IMR-90 (cell line): Measurements from ENCODE around the gene CAMTA1. TPM values are rescaled to one million over a fixed set of nuclear protein-coding genes. Genes with fewer than 3 reads are reported as not detected.
A peak's percentile ranks its signal among the peaks of the same experiment; 100 is the strongest.

Source experiments
- ATAC-seq: fragments of 200-7000 bp; cut with Tn5 transposase; 2 replicates; pipeline ENCODE4 v1.9.1; 2020; ENCODE audit warnings: low read depth, mild to moderate bottlenecking, moderate library complexity
- BruUV-seq: library from RNA; stranded (reverse); fragments of 400-500 nt; replicated peaks from 2 replicates; lab custom pipeline; 2021; lab: Mats Ljungman, UMichigan
- CTCF ChIA-PET: fragments of 300-600 bp; formaldehyde crosslinking; extraction: SDS; loops from one replicate; lab custom pipeline; 2021; ENCODE audit warnings: antibody characterized with exemption; lab: Yijun Ruan, JAX
- POLR2A ChIA-PET: fragments of 300-600 bp; sonication (Branson Sonifier 250); formaldehyde crosslinking; loops from one replicate; lab custom pipeline; 2022; ENCODE audit warnings: antibody characterized with exemption; ENCODE audit not compliant: unreplicated experiment; lab: Charles Lee
- DNase-seq: peaks from one replicate; pipeline ENCODE4 v3.0.0; 2013
- H2AFZ ChIP-seq: replicated peaks from 2 replicates; pipeline ENCODE3; 2013; ENCODE audit warnings: low read length, mild to moderate bottlenecking; ENCODE audit not compliant: poor library complexity
- H2AK5ac ChIP-seq: 2 replicates; pipeline ENCODE4 v1.6.1; 2013; ENCODE audit warnings: low read depth, low read length, inconsistent platforms
- H2AK9ac ChIP-seq: replicated peaks from 2 replicates; pipeline ENCODE3; 2013; ENCODE audit warnings: mild to moderate bottlenecking, low read depth, low read length, moderate library complexity; ENCODE audit not compliant: poor library complexity
- H2BK120ac ChIP-seq: 2 replicates; pipeline ENCODE4 v1.6.1; 2013; ENCODE audit warnings: low read depth, low read length, inconsistent platforms
- H2BK15ac ChIP-seq: 3 replicates; pipeline ENCODE4 v1.6.1; 2013; ENCODE audit warnings: low read depth, low read length, inconsistent platforms
- H2BK20ac ChIP-seq: 2 replicates; pipeline ENCODE4 v1.6.1; 2013; ENCODE audit warnings: low read depth, mild to moderate bottlenecking, inconsistent platforms, low read length, moderate library complexity
- H2BK5ac ChIP-seq: 2 replicates; pipeline ENCODE4 v1.6.1; 2013; ENCODE audit warnings: mild to moderate bottlenecking, low read depth, low read length, inconsistent platforms; ENCODE audit not compliant: poor library complexity, severe bottlenecking
- H3K14ac ChIP-seq: replicated peaks from 2 replicates; pipeline ENCODE4 v1.6.1; 2013; ENCODE audit warnings: low read depth, low read length, inconsistent platforms
- H3K18ac ChIP-seq: 2 replicates; pipeline ENCODE4 v1.6.1; 2013; ENCODE audit warnings: low read depth, low read length, control low read depth
- H3K23ac ChIP-seq: 2 replicates; pipeline ENCODE4 v1.6.1; 2013; ENCODE audit warnings: low read depth, low read length, inconsistent platforms
- H3K27ac ChIP-seq: 2 replicates; pipeline ENCODE4 v1.5.1; 2013; ENCODE audit warnings: mild to moderate bottlenecking, control low read depth, low read length; ENCODE audit not compliant: insufficient read depth
- H3K27me3 ChIP-seq: 2 replicates; pipeline ENCODE4 v1.6.1; 2013; ENCODE audit warnings: low read length; ENCODE audit not compliant: control insufficient read depth, insufficient read depth
- H3K36me3 ChIP-seq: 2 replicates; pipeline ENCODE4 v1.6.1; 2013; ENCODE audit warnings: low read length, mixed read lengths; ENCODE audit not compliant: control insufficient read depth, insufficient read depth
- H3K4ac ChIP-seq: 2 replicates; pipeline ENCODE4 v1.6.1; 2013; ENCODE audit warnings: low read depth, low read length, inconsistent platforms
- H3K4me1 ChIP-seq: 2 replicates; pipeline ENCODE4 v1.6.1; 2013; ENCODE audit warnings: low read length, mixed read lengths; ENCODE audit not compliant: control insufficient read depth, insufficient read depth
- H3K4me2 ChIP-seq: 2 replicates; pipeline ENCODE4 v1.6.1; 2013; ENCODE audit warnings: low read depth, mild to moderate bottlenecking, control low read depth, low read length, moderate library complexity
- H3K4me3 ChIP-seq: 2 replicates; pipeline ENCODE4 v1.5.1; 2013; ENCODE audit warnings: low read depth, mild to moderate bottlenecking, control low read depth, low read length, moderate library complexity; ENCODE audit not compliant: insufficient read depth
- H3K56ac ChIP-seq: 2 replicates; pipeline ENCODE4 v1.6.1; 2013; ENCODE audit warnings: low read length, inconsistent platforms; ENCODE audit not compliant: insufficient read depth; ENCODE audit errors: extremely low read depth
- H3K79me1 ChIP-seq, 2 experiments: 2 replicates each; pipeline ENCODE4 v1.6.1; 2013; ENCODE audit warnings: low read length in 2 of 2, inconsistent platforms in 1 of 2, low read depth in 1 of 2
- H3K9ac ChIP-seq: 2 replicates; pipeline ENCODE4 v1.6.1; 2013; ENCODE audit warnings: low read depth, low read length, control low read depth
- H3K9me1 ChIP-seq: 2 replicates; pipeline ENCODE4 v1.6.1; 2013; ENCODE audit warnings: low read length, inconsistent platforms; ENCODE audit not compliant: insufficient read depth
- H3K9me3 ChIP-seq: 2 replicates; pipeline ENCODE4 v1.6.1; 2013; ENCODE audit warnings: low read length; ENCODE audit not compliant: control insufficient read depth, insufficient read depth
- H4K20me1 ChIP-seq: 2 replicates; pipeline ENCODE4 v1.6.1; 2013; ENCODE audit warnings: low read length, inconsistent platforms; ENCODE audit not compliant: insufficient read depth
- H4K5ac ChIP-seq: 2 replicates; pipeline ENCODE4 v1.6.1; 2013; ENCODE audit warnings: mild to moderate bottlenecking, low read depth, low read length, control low read depth
- H4K8ac ChIP-seq, 2 experiments: 2 replicates each; pipeline ENCODE4 v1.6.1; 2013; ENCODE audit warnings: low read depth in 2 of 2, low read length in 2 of 2, control low read depth in 1 of 2, inconsistent platforms in 1 of 2
- H4K91ac ChIP-seq: 2 replicates; pipeline ENCODE4 v1.6.1; 2013; ENCODE audit warnings: low read depth, low read length, inconsistent platforms; ENCODE audit not compliant: insufficient read depth
- BHLHE40 ChIP-seq: fragments of 150-350 bp; IDR thresholded peaks from 2 replicates; pipeline ENCODE4 v1.6.1; 2016; ENCODE audit warnings: mild to moderate bottlenecking, low read depth, low read length
- CEBPB ChIP-seq: IDR thresholded peaks from 2 replicates; pipeline ENCODE4 v1.6.1; 2012; ENCODE audit warnings: low read depth, low read length, improper control_type of control experiment
- CTCF ChIP-seq: conservative IDR thresholded peaks from 2 replicates; pipeline ENCODE4 v1.5.1; 2012; ENCODE audit warnings: mild to moderate bottlenecking, low read depth, low read length, improper control_type of control experiment
- ELK1 ChIP-seq: fragments of 150-350 bp; IDR thresholded peaks from 2 replicates; pipeline ENCODE4 v1.6.1; 2016; ENCODE audit warnings: low read depth, mild to moderate bottlenecking, low read length, moderate library complexity, borderline replicate concordance
- FOS ChIP-seq: fragments of 150-350 bp; IDR thresholded peaks from 2 replicates; pipeline ENCODE4 v1.6.1; 2016; ENCODE audit warnings: low read depth, low read length
- MAFK ChIP-seq: IDR thresholded peaks from 2 replicates; pipeline ENCODE4 v1.6.1; 2012; ENCODE audit warnings: low read depth, low read length, improper control_type of control experiment
- MXI1 ChIP-seq: IDR thresholded peaks from 2 replicates; pipeline ENCODE4 v1.6.1; 2012; ENCODE audit warnings: low read depth, mild to moderate bottlenecking, low read length, moderate library complexity, borderline replicate concordance
- NFE2L2 ChIP-seq: fragments of 150-350 bp; IDR thresholded peaks from 2 replicates; pipeline ENCODE4 v1.6.1; 2016; ENCODE audit warnings: low read depth, mild to moderate bottlenecking, low read length
- POLR2A ChIP-seq: IDR thresholded peaks from 2 replicates; pipeline ENCODE4 v1.6.1; 2012; ENCODE audit warnings: mild to moderate bottlenecking, low read depth, low read length
- RAD21 ChIP-seq: IDR thresholded peaks from 2 replicates; pipeline ENCODE4 v1.6.1; 2012; ENCODE audit warnings: low read length, improper control_type of control experiment
- RCOR1 ChIP-seq: IDR thresholded peaks from 2 replicates; pipeline ENCODE4 v1.6.1; 2012; ENCODE audit warnings: mild to moderate bottlenecking, low read length, improper control_type of control experiment; ENCODE audit not compliant: insufficient replicate concordance
- RFX5 ChIP-seq: IDR thresholded peaks from 2 replicates; pipeline ENCODE4 v1.8.0; 2012; ENCODE audit warnings: low read depth, mild to moderate bottlenecking, low read length, moderate library complexity
- SMC3 ChIP-seq: fragments of 150-350 bp; IDR thresholded peaks from 2 replicates; pipeline ENCODE4 v1.6.1; 2016; ENCODE audit warnings: low read depth, mild to moderate bottlenecking, antibody characterized with exemption, low read length, moderate library complexity
- USF2 ChIP-seq: fragments of 150-350 bp; IDR thresholded peaks from 2 replicates; pipeline ENCODE4 v1.6.1; 2017; ENCODE audit warnings: mild to moderate bottlenecking, antibody characterized with exemption, low read length, low read depth
- WGBS, 2 experiments: methylation state at CpG; one replicate each; pipeline versions ENCODE4 v1.1.5 to v1.1.7; 2013; ENCODE audit warnings: missing lambda C conversion rate in 2 of 2; ENCODE audit not compliant: insufficient read length in 1 of 2; ENCODE audit errors: extremely low coverage in 2 of 2; 5-methylcytosine and 5-hydroxymethylcytosine counted together
- dilution Hi-C: fragments of 300-500 bp; cut with HindIII; formaldehyde crosslinking; loops from one replicate; pipeline ENCODE4 v1.14.3; 2018; ENCODE audit warnings: low sequenced_read_pairs; ENCODE audit not compliant: unreplicated experiment
- in situ Hi-C: fragments of 300-500 bp; cut with MboI; formaldehyde crosslinking; loops from 3 replicates; pipeline ENCODE4 v1.14.3; 2019; ENCODE audit warnings: low sequenced_read_pairs, inconsistent platforms, mixed read lengths
- intact Hi-C: fragments of 100-400 bp; cut with micrococcal nuclease; formaldehyde crosslinking; loops from 2 replicates; pipeline ENCODE4 v1.10.0; 2022
- polyA plus RNA-seq, 3 experiments: library from polyadenylated mRNA; depleted of rRNA; stranded (reverse); fragments of >200 nt; gene quantifications; 2 replicates each; pipeline ENCODE4 v1.2.3, GENCODE V29; 2012; ENCODE audit warnings: low replicate concordance in 1 of 3
- total RNA-seq: library from RNA; depleted of rRNA; stranded (reverse); fragments of >200 nt; gene quantifications from 2 replicates; pipeline ENCODE4 v1.2.3, GENCODE V29; 2012

CAMTA1 gene
- total and polyA plus RNA-seq, 2 of the 4 experiments (the other 2 are of a cell fraction): 35.5 to 74.3 TPM

- Histone ChIP-seq H3K9me1 (no peaks in the 10 kb centered on the region), H4K5ac (no peak overlapping the region), H3K14ac (no peak overlapping the region), H4K20me1 (no peaks in the 10 kb centered on the region), H3K27me3 (peaks cover 2% of the 10 kb centered on the region), H2AFZ (no peak overlapping the region), H3K4ac (no peak overlapping the region), H3K4me2 (no peak overlapping the region), H2BK15ac (no peak overlapping the region), H3K4me3 (no peak overlapping the region), H3K27ac (no peak overlapping the region), H3K56ac (no peak overlapping the region), H2AK9ac (no peak overlapping the region), H3K79me1 (no peaks in the 10 kb centered on the region), H4K91ac (no peak overlapping the region), H3K36me3 (no peaks in the 10 kb centered on the region), H3K9me3 (no peaks in the 10 kb centered on the region), H3K4me1 (no peaks in the 10 kb centered on the region), H2BK5ac (no peak overlapping the region), H3K23ac (no peak overlapping the region), H3K9ac (no peak overlapping the region), H4K8ac (no peak overlapping the region), H2BK120ac (no peak overlapping the region), H2AK5ac (no peak overlapping the region), H2BK20ac (no peak overlapping the region), H3K18ac (no peak overlapping the region)
- ATAC-seq (no peak), DNase-seq (no peak)
- ChIA-PET CTCF (no interaction called here), POLR2A (no interaction called here)
- dilution Hi-C loops: no loop called here
- intact Hi-C loops: no loop called here
- WGBS, 2 experiments: 100% methylated on average over 1 of the region's 6 CpGs; no CpG with 5 or more reads in 1 of the 2 experiments
- BruUV-seq: no TSS peak
- no peak for TF ChIP-seq BHLHE40
- no peak for TF ChIP-seq FOS
- TF ChIP-seq MXI1: no peak
- TF ChIP-seq USF2: no peak
- no peak for TF ChIP-seq RCOR1
- no peak for TF ChIP-seq SMC3
- TF ChIP-seq RFX5: no peak
- TF ChIP-seq CEBPB: peak; percentile 69
- no peak for TF ChIP-seq ELK1
- TF ChIP-seq MAFK: peak; percentile 26; the same call in 1 of the 2 replicates
- no peak for TF ChIP-seq CTCF
- TF ChIP-seq POLR2A: no peak
- TF ChIP-seq NFE2L2: no peak
- no peak for TF ChIP-seq RAD21
- in situ Hi-C loops: no loop called here
Measured at GRCh38 chr1:6762060-6762459, 23.2 kb upstream of the CAMTA1 start.
